ENCODE results near the gene BTBD10. TPM values are rescaled to one million over a fixed set of nuclear protein-coding genes. Genes with fewer than 3 reads are reported as not detected.

The BTBD10 gene
- total RNA-seq, 1 experiment from 2014 or later: 18.4 TPM

- Histone ChIP-seq H3K9me3 (ENCODE audit: low read depth, low read length, poor library complexity, severe bottlenecking) (no peaks in the 10 kb centered on the region), H3K27me3 (replicated peaks; ENCODE audit: insufficient read depth, low read depth, low read length, poor library complexity) (no peaks in the 10 kb centered on the region), H3K4me3 (ENCODE audit: low read depth, low read length, poor library complexity, severe bottlenecking) (no peak overlapping the region), H3K36me3 (ENCODE audit: insufficient read depth, low read length, poor library complexity, severe bottlenecking) (no peaks in the 10 kb centered on the region), H3K4me1 (ENCODE audit: insufficient read depth, low read length, poor library complexity, severe bottlenecking) (no peaks in the 10 kb centered on the region), H3K27ac (ENCODE audit: low read depth, low read length, poor library complexity, severe bottlenecking) (no peak overlapping the region)
- TF ChIP-seq CTCF (conservative IDR thresholded peaks at IDR 0.05; ENCODE audit: low read depth, low read length) (no peak), EZH2 (IDR thresholded peaks at IDR 0.05; ENCODE audit: borderline replicate concordance, low read depth, low read length, poor library complexity, severe bottlenecking) (no peak)
- intact Hi-C loops (cut with micrococcal nuclease; ENCODE audit: unreplicated experiment): no loop called here
- ChIA-PET CTCF (no interaction called here), POLR2A (ENCODE audit: low non-redundant PET) (no interaction called here)
- DNase-seq (ENCODE audit: low spot score): no peak
- no TSS peak for BruUV-seq (replicated peaks)
These were observed 107.8 kb downstream of the BTBD10 start for GRCh38 chr11:13355191-13355590.

GRCh38 chr11:13354335-13354734 is 108.7 kb downstream of the BTBD10 start:
- Histone ChIP-seq H3K27me3 (replicated peaks; ENCODE audit: insufficient read depth, low read depth, low read length, poor library complexity) (no peaks in the 10 kb centered on the region), H3K27ac (ENCODE audit: low read depth, low read length, poor library complexity, severe bottlenecking) (no peak overlapping the region), H3K4me3 (ENCODE audit: low read depth, low read length, poor library complexity, severe bottlenecking) (no peak overlapping the region), H3K4me1 (ENCODE audit: insufficient read depth, low read length, poor library complexity, severe bottlenecking) (no peaks in the 10 kb centered on the region), H3K9me3 (ENCODE audit: low read depth, low read length, poor library complexity, severe bottlenecking) (no peaks in the 10 kb centered on the region), H3K36me3 (ENCODE audit: insufficient read depth, low read length, poor library complexity, severe bottlenecking) (no peaks in the 10 kb centered on the region)
- BruUV-seq (replicated peaks): no TSS peak
- ChIA-PET POLR2A (ENCODE audit: low non-redundant PET) (no interaction called here), CTCF (interaction anchor here (0.9 kb wide), 1 partner anchor 31 kb away, joined by 4 read pairs; no protein-coding TSS in a partner anchor)
- intact Hi-C loops (cut with micrococcal nuclease; ENCODE audit: unreplicated experiment): no loop called here
- peak; percentile 34 for DNase-seq (ENCODE audit: low spot score)
- TF ChIP-seq CTCF (conservative IDR thresholded peaks at IDR 0.05; ENCODE audit: low read depth, low read length): peak; percentile 59
- no peak for TF ChIP-seq EZH2 (IDR thresholded peaks at IDR 0.05; ENCODE audit: borderline replicate concordance, low read depth, low read length, poor library complexity, severe bottlenecking)

- BruUV-seq (replicated peaks): no TSS peak
These were observed 110.3 kb downstream of the BTBD10 start for GRCh38 chr11:13352711-13353110.

More at GRCh38 chr11:13352711-13353110, 110.3 kb downstream of the BTBD10 start:
- POLR2A ChIA-PET (ENCODE audit: low non-redundant PET): no interaction called here
- intact Hi-C loops (cut with micrococcal nuclease; ENCODE audit: unreplicated experiment): no loop called here
- DNase-seq (ENCODE audit: low spot score): no peak
- Histone ChIP-seq H3K4me3 (ENCODE audit: low read depth, low read length, poor library complexity, severe bottlenecking) (no peak overlapping the region), H3K4me1 (ENCODE audit: insufficient read depth, low read length, poor library complexity, severe bottlenecking) (no peaks in the 10 kb centered on the region), H3K27ac (ENCODE audit: low read depth, low read length, poor library complexity, severe bottlenecking) (no peak overlapping the region), H3K36me3 (ENCODE audit: insufficient read depth, low read length, poor library complexity, severe bottlenecking) (no peaks in the 10 kb centered on the region), H3K27me3 (replicated peaks; ENCODE audit: insufficient read depth, low read depth, low read length, poor library complexity) (no peaks in the 10 kb centered on the region), H3K9me3 (ENCODE audit: low read depth, low read length, poor library complexity, severe bottlenecking) (no peaks in the 10 kb centered on the region)
- CTCF ChIA-PET: no interaction called here
- no peak for TF ChIP-seq CTCF (conservative IDR thresholded peaks at IDR 0.05; ENCODE audit: low read depth, low read length)
- TF ChIP-seq EZH2 (IDR thresholded peaks at IDR 0.05; ENCODE audit: borderline replicate concordance, low read depth, low read length, poor library complexity, severe bottlenecking): no peak

All from A673 (cell line).